K562 (cell line): Measurements from ENCODE around the gene COQ7. TPM values are rescaled to one million over a fixed set of nuclear protein-coding genes. Genes with fewer than 3 reads are reported as not detected.
A peak's percentile ranks its signal among the peaks of the same experiment; 100 is the strongest.

Experiments
- ATAC-seq: fragments of 200-7000 bp; cut with Tn5 transposase; 3 replicates; pipeline ENCODE4 v1.9.1; 2020; ENCODE audit warnings: moderate library complexity
- BruUV-seq: library from RNA; stranded (reverse); fragments of 400-500 nt; replicated peaks from 2 replicates; lab custom pipeline; 2021; lab: Mats Ljungman, UMichigan
- CTCF ChIA-PET: fragments of 300-600 bp; formaldehyde crosslinking; extraction: SDS; loops from one replicate; lab custom pipeline; 2021; ENCODE audit warnings: low intra/inter-chr PET ratio; lab: Yijun Ruan, JAX
- POLR2A ChIA-PET: fragments of 300-600, 350-650 bp; sonication (Branson Sonifier 250); formaldehyde crosslinking; extraction: SDS; loops from one replicate; lab custom pipeline; 2021; ENCODE audit warnings: antibody characterized with exemption, inconsistent platforms; lab: Yijun Ruan, JAX
- DNase-seq, 4 experiments: peaks; one replicate each; pipeline versions ENCODE4 v3.0.0 to v3.0.0-alpha.2; 2011 to 2018; ENCODE audit warnings: low spot score in 3 of 4, mixed read lengths in 3 of 4; ENCODE audit errors: extremely low read depth in 1 of 4
- FAIRE-seq: peaks from 2 replicates; lab custom pipeline; 2011; peaks lifted over from hg19 to GRCh38; lab: Jason Lieb, UNC
- H2AFZ ChIP-seq: 2 replicates; pipeline ENCODE4 v1.6.0; 2011; ENCODE audit warnings: low read depth, low read length, control low read depth, inconsistent platforms
- H3K27ac ChIP-seq: fragments of 200-600 bp; 3 replicates; pipeline ENCODE4 v1.8.0; 2011; ENCODE audit warnings: low read depth, mild to moderate bottlenecking, control low read depth, inconsistent platforms, low read length, moderate library complexity, mixed read lengths; ENCODE audit errors: extremely low read depth
- H3K27me3 ChIP-seq, 2 experiments: fragments of 300-600 bp in 1 of 2; 2 replicates in 1 of 2; 3 replicates in 1 of 2; pipeline versions ENCODE4 v1.6.0 to v1.8.0; 2011; ENCODE audit warnings: inconsistent platforms in 2 of 2, low read length in 2 of 2, mild to moderate bottlenecking in 1 of 2, mixed read lengths in 1 of 2, moderate library complexity in 1 of 2; ENCODE audit not compliant: control insufficient read depth in 2 of 2, insufficient read depth in 2 of 2
- H3K36me3 ChIP-seq: fragments of 300-600 bp; 3 replicates; pipeline ENCODE4 v1.8.0; 2011; ENCODE audit warnings: mild to moderate bottlenecking, low read length, inconsistent platforms; ENCODE audit not compliant: control insufficient read depth, insufficient read depth
- H3K4me1 ChIP-seq, 2 experiments: fragments of 200-600 bp in 1 of 2; replicated peaks in 1 of 2; 2 replicates in 1 of 2; 3 replicates in 1 of 2; pipeline versions ENCODE4 v1.5.1 to v1.8.0; 2011; ENCODE audit warnings: inconsistent platforms in 2 of 2, low read length in 2 of 2, mild to moderate bottlenecking in 1 of 2, mixed read lengths in 1 of 2, moderate library complexity in 1 of 2; ENCODE audit not compliant: control insufficient read depth in 2 of 2, insufficient read depth in 2 of 2
- H3K4me2 ChIP-seq: 2 replicates; pipeline ENCODE4 v1.6.1; 2011; ENCODE audit warnings: low read length, control low read depth, inconsistent platforms, mixed read lengths; ENCODE audit not compliant: insufficient read depth
- H3K4me3 ChIP-seq: fragments of 200-600 bp; sonication (generic), shearing (Covaris generic); 2 replicates; pipeline ENCODE4 v1.5.1; 2016; ENCODE audit warnings: control low read depth, inconsistent platforms
- H3K79me2 ChIP-seq: fragments of 200-600 bp; 3 replicates; pipeline ENCODE4 v1.8.0; 2011; ENCODE audit warnings: low read length, inconsistent platforms; ENCODE audit not compliant: control insufficient read depth, insufficient read depth
- H3K9ac ChIP-seq, 2 experiments: 2 replicates each; pipeline versions ENCODE4 v1.6.0 to v1.6.1; 2011; ENCODE audit warnings: low read depth in 2 of 2, low read length in 2 of 2, control low read depth in 1 of 2, inconsistent platforms in 1 of 2, mild to moderate bottlenecking in 1 of 2, mixed read lengths in 1 of 2; ENCODE audit not compliant: insufficient read depth in 1 of 2
- H3K9me1 ChIP-seq: one replicate; pipeline ENCODE4 v1.6.0; 2011; ENCODE audit warnings: inconsistent platforms, mild to moderate bottlenecking, low read length, moderate library complexity; ENCODE audit not compliant: control insufficient read depth, insufficient read depth
- H3K9me3 ChIP-seq: replicated peaks from 2 replicates; pipeline ENCODE4 v1.5.1; 2011; ENCODE audit warnings: low read depth, low read length, inconsistent platforms; ENCODE audit not compliant: control insufficient read depth, insufficient read depth
- H4K20me1 ChIP-seq: replicated peaks from 2 replicates; pipeline ENCODE4 v1.6.1; 2011; ENCODE audit warnings: low read length, inconsistent platforms, mixed read lengths; ENCODE audit not compliant: control insufficient read depth, insufficient read depth
- E2F6 ChIP-seq, 2 experiments: IDR thresholded peaks; 2 replicates each; pipeline ENCODE4 v1.6.1; 2011; ENCODE audit warnings: borderline replicate concordance in 1 of 2, control low read depth in 1 of 2, low read depth in 1 of 2, low read length in 1 of 2, mild to moderate bottlenecking in 1 of 2, mixed read lengths in 1 of 2, moderate library complexity in 1 of 2; ENCODE audit not compliant: insufficient read depth in 1 of 2, insufficient read length in 1 of 2, poor library complexity in 1 of 2, severe bottlenecking in 1 of 2; ENCODE audit errors: extremely low read depth in 1 of 2
- MAFG ChIP-seq: fragments of 450-650 bp; conservative IDR thresholded peaks from 2 replicates; pipeline ENCODE4 v1.6.1; 2016; ENCODE audit warnings: missing genetic modification characterization, missing compliant biosample characterization
- MTA1 ChIP-seq: fragments of 450-650 bp; IDR thresholded peaks from 2 replicates; pipeline ENCODE4 v1.6.1; 2017; ENCODE audit warnings: borderline replicate concordance
- NUFIP1 ChIP-seq: fragments of 450-650 bp; IDR thresholded peaks from 2 replicates; pipeline ENCODE4 v1.6.1; 2018; ENCODE audit not compliant: partially characterized antibody
- THRB ChIP-seq: fragments of 450-650 bp; formaldehyde crosslinking; conservative IDR thresholded peaks from 2 replicates; pipeline ENCODE4 v1.4.0; 2022; ENCODE audit warnings: mild to moderate bottlenecking, missing genetic modification characterization
- ZNF512 ChIP-seq: IDR thresholded peaks from 2 replicates; pipeline ENCODE4 v1.6.1; 2016; ENCODE audit warnings: missing genetic modification characterization, missing compliant biosample characterization
- WGBS: fragments of 100-300 bp; shearing (Covaris generic); methylation state at CpG from one replicate; pipeline ENCODE4 v1.1.6; 2016; ENCODE audit warnings: low coverage, mixed read lengths; ENCODE audit not compliant: insufficient coverage; ENCODE audit errors: missing lambda C conversion rate; 5-methylcytosine and 5-hydroxymethylcytosine counted together
- in situ Hi-C: fragments of 300-500 bp; cut with MboI; formaldehyde crosslinking; loops from 4 replicates; pipeline ENCODE4 v1.15.0; 2018; ENCODE audit warnings: inconsistent platforms, mixed read lengths
- intact Hi-C: fragments of 100-400 bp; cut with micrococcal nuclease; formaldehyde crosslinking; loops from 2 replicates; pipeline ENCODE4 v1.14.2; 2022
- polyA plus RNA-seq, 8 experiments: library from polyadenylated mRNA; depleted of rRNA in 4 of 8; stranded (reverse) in 5 of 8; unstranded in 3 of 8; fragments of >200 nt; fragmentation: Nextera tagmentation in 2 of 8; fragmentation: Illumina TruSeq in 1 of 8; extraction: Ambion mirVana in 2 of 8; extraction: Trizol in 1 of 8; gene quantifications; 2 replicates each; pipeline versions ENCODE4 v1.2.1 to v1.2.3, GENCODE V29; 2011 to 2014; ENCODE audit warnings: inconsistent platforms in 1 of 8, missing spikeins in 1 of 8
- total RNA-seq, 7 experiments: library from RNA; depleted of rRNA in 6 of 7; stranded (reverse); fragments of >200 nt in 6 of 7; fragmentation: Illumina TruSeq in 2 of 7; extraction: Trizol in 2 of 7; gene quantifications; 2 replicates each; pipeline versions ENCODE4 v1.2.1 to v1.2.3, GENCODE V29; 2011 to 2021; ENCODE audit warnings: low replicate concordance in 1 of 7

Gene COQ7
- total and polyA plus RNA-seq, 9 of the 15 experiments (the other 6 are each of a cell fraction or from before 2014, with no cell fraction given): 2.3 to 26.1 (median 15.2) TPM

GRCh38 chr16:19092653-19093410, 25.4 kb downstream of the COQ7 start:
- no peak overlapping the region for H3K4me2 ChIP-seq
- no peaks in the 10 kb centered on the region for H3K27me3 ChIP-seq
- no peak overlapping the region for H3K4me3 ChIP-seq
- DNase-seq (no peak), ATAC-seq (no peak), FAIRE-seq (no peak)
- intact Hi-C loops: no loop called here
- BruUV-seq: no TSS peak
- no peaks in the 10 kb centered on the region for H3K9me3 ChIP-seq
- H3K4me1 ChIP-seq: peaks cover 0 to 10% of the 10 kb centered on the region in 2 experiments; a peak in 1 of 5 replicates
- no peaks in the 10 kb centered on the region for H4K20me1 ChIP-seq
- no peak overlapping the region for H3K9ac ChIP-seq
- in situ Hi-C loops: loop anchor here (5.0 kb wide), 1 partner anchor 84 kb away; no protein-coding TSS in a partner anchor
- no peak overlapping the region for H2AFZ ChIP-seq
- no peaks in the 10 kb centered on the region for H3K36me3 ChIP-seq
- H3K27ac ChIP-seq: no peak overlapping the region
- 0% methylated on average over 2 of the region's 2 CpGs for WGBS
- TF ChIP-seq MAFG (no peak), THRB (CRISPR knock-in tag) (peak; percentile 65; the same call in 1 of the 2 replicates), MTA1 (no peak), E2F6 (IDR thresholded peaks at IDR 0.05; ENCODE audit: borderline replicate concordance in 1 of 2, extremely low read depth in 1 of 2, insufficient read depth in 1 of 2, insufficient read length in 1 of 2, low read depth in 1 of 2, low read length in 1 of 2, poor library complexity in 1 of 2, severe bottlenecking in 1 of 2) (no peak), ZNF512 (tag) (peak; percentile 92), NUFIP1 (no peak)
- no peaks in the 10 kb centered on the region for H3K79me2 ChIP-seq
- CTCF ChIA-PET: interaction anchor here (0.6 kb wide), 1 partner anchor 92 kb away, joined by 4 read pairs; no protein-coding TSS in a partner anchor
- POLR2A ChIA-PET: no interaction called here
- no peaks in the 10 kb centered on the region for H3K9me1 ChIP-seq
